Endothelial cell of umbilical vein (primary cell): ENCODE measurements around the gene LHFPL4. TPM values are rescaled to one million over a fixed set of nuclear protein-coding genes. Genes with fewer than 3 reads are reported as not detected.
"Not testable (repeated sequence)": the region's sequence is repeated elsewhere in the genome, so short reads cannot be mapped to it uniquely, and the experiment has no call there.

ENCODE experiments used
- BruUV-seq: library from RNA; stranded (reverse); fragments of 400-500 nt; replicated peaks from 2 replicates; lab custom pipeline; 2021; lab: Mats Ljungman, UMichigan
- CTCF ChIA-PET: fragments of 300-600, 350-600 bp; sonication (Branson Sonifier 250); formaldehyde crosslinking; loops from one replicate; lab custom pipeline; 2021; ENCODE audit warnings: antibody characterized with exemption, inconsistent platforms; lab: Charles Lee
- POLR2A ChIA-PET: fragments of 300-600, 350-600 bp; sonication (Branson Sonifier 250); formaldehyde crosslinking; loops from one replicate; lab custom pipeline; 2021; ENCODE audit warnings: antibody characterized with exemption, inconsistent platforms; lab: Charles Lee
- DNase-seq: peaks from one replicate; pipeline ENCODE4 v3.0.0-alpha.2; 2011; ENCODE audit warnings: low read depth, low spot score
- FAIRE-seq: peaks from 2 replicates; lab custom pipeline; 2011; peaks lifted over from hg19 to GRCh38; lab: Jason Lieb, UNC
- H2AFZ ChIP-seq: 2 replicates; pipeline ENCODE4 v1.6.0; 2012; ENCODE audit warnings: low read depth, low read length, control low read depth, inconsistent platforms
- H3K27ac ChIP-seq: 2 replicates; pipeline ENCODE4 v1.5.1; 2011; ENCODE audit warnings: low read depth, mild to moderate bottlenecking, control low read depth, low read length, moderate library complexity; ENCODE audit not compliant: insufficient read depth
- H3K27me3 ChIP-seq, 2 experiments: 2 replicates each; pipeline versions ENCODE4 v1.6.0 to v1.6.1; 2011; ENCODE audit warnings: low read length in 2 of 2, mixed read lengths in 1 of 2; ENCODE audit not compliant: control insufficient read depth in 2 of 2, insufficient read depth in 2 of 2
- H3K36me3 ChIP-seq, 2 experiments: 2 replicates in 1 of 2; 3 replicates in 1 of 2; pipeline ENCODE4 v1.5.1; 2011; ENCODE audit warnings: low read length in 2 of 2, mild to moderate bottlenecking in 1 of 2, moderate library complexity in 1 of 2; ENCODE audit not compliant: control insufficient read depth in 2 of 2, insufficient read depth in 2 of 2; ENCODE audit errors: extremely low read depth in 1 of 2
- H3K4me1 ChIP-seq: 3 replicates; pipeline ENCODE4 v1.5.1; 2011; ENCODE audit warnings: mild to moderate bottlenecking, low read length; ENCODE audit not compliant: control insufficient read depth, insufficient read depth; ENCODE audit errors: extremely low read depth
- H3K4me2 ChIP-seq: 2 replicates; pipeline ENCODE4 v1.6.1; 2011; ENCODE audit warnings: low read length, control low read depth, mixed read lengths; ENCODE audit not compliant: insufficient read depth
- H3K4me3 ChIP-seq, 3 experiments: fragments of 200-600 bp in 1 of 3; sonication (generic), shearing (Covaris generic) in 1 of 3; replicated peaks in 1 of 3; 2 replicates each; pipeline ENCODE4 v1.5.1; 2011 to 2016; ENCODE audit warnings: control low read depth in 3 of 3, low read length in 3 of 3, mild to moderate bottlenecking in 2 of 3, inconsistent platforms in 1 of 3, low read depth in 1 of 3, moderate library complexity in 1 of 3; ENCODE audit not compliant: insufficient read depth in 1 of 3
- H3K79me2 ChIP-seq: 2 replicates; pipeline ENCODE4 v1.6.0; 2012; ENCODE audit warnings: low read length, inconsistent platforms; ENCODE audit not compliant: control insufficient read depth, insufficient read depth
- H3K9ac ChIP-seq: replicated peaks from 2 replicates; pipeline ENCODE3; 2011; ENCODE audit warnings: low read length, control low read depth; ENCODE audit not compliant: insufficient read depth; ENCODE audit errors: extremely low read depth
- H3K9me1 ChIP-seq: replicated peaks from 3 replicates; pipeline ENCODE4 v1.6.0; 2011; ENCODE audit warnings: mild to moderate bottlenecking, low read length; ENCODE audit not compliant: control insufficient read depth, insufficient read depth; ENCODE audit errors: extremely low read depth
- H3K9me3 ChIP-seq: replicated peaks from 2 replicates; pipeline ENCODE4 v1.5.1; 2012; ENCODE audit warnings: low read length, inconsistent platforms; ENCODE audit not compliant: control insufficient read depth, insufficient read depth
- H4K20me1 ChIP-seq: replicated peaks from 2 replicates; pipeline ENCODE3; 2011; ENCODE audit warnings: mild to moderate bottlenecking, low read length; ENCODE audit not compliant: control insufficient read depth, insufficient read depth; ENCODE audit errors: extremely low read depth
- CTCF ChIP-seq, 2 donors: IDR thresholded peaks; 1 replicate in 1 of 2; 2 replicates in 1 of 2; pipeline ENCODE4 v1.5.1; 2011; ENCODE audit warnings: low read length in 2 of 2, mild to moderate bottlenecking in 2 of 2, moderate library complexity in 2 of 2, control low read depth in 1 of 2, inconsistent platforms in 1 of 2, low read depth in 1 of 2; ENCODE audit not compliant: insufficient read depth in 1 of 2; ENCODE audit errors: extremely low read depth in 1 of 2
- EZH2 ChIP-seq: IDR thresholded peaks from 2 replicates; pipeline ENCODE4 v1.6.1; 2012; ENCODE audit warnings: borderline replicate concordance, low read depth, mild to moderate bottlenecking, moderate library complexity, low read length, inconsistent platforms; ENCODE audit not compliant: severe bottlenecking
- FOS ChIP-seq: IDR thresholded peaks from 2 replicates; pipeline ENCODE4 v1.6.1; 2011; ENCODE audit warnings: mild to moderate bottlenecking, low read length, moderate library complexity, borderline replicate concordance; ENCODE audit not compliant: insufficient read depth
- GATA2 ChIP-seq: IDR thresholded peaks from 2 replicates; pipeline ENCODE4 v1.7.0; 2011; ENCODE audit warnings: low read depth, mild to moderate bottlenecking, moderate library complexity, mixed read lengths, low read length; ENCODE audit not compliant: insufficient read length, insufficient read depth
- JUN ChIP-seq: IDR thresholded peaks from 2 replicates; pipeline ENCODE4 v1.6.1; 2011; ENCODE audit warnings: borderline replicate concordance, low read depth; ENCODE audit not compliant: insufficient read length, insufficient read depth
- MAX ChIP-seq: IDR thresholded peaks from 2 replicates; pipeline ENCODE4 v1.6.1; 2011; ENCODE audit not compliant: insufficient read depth, insufficient read length
- MYC ChIP-seq: IDR thresholded peaks from one replicate; pipeline ENCODE4 v1.6.1; 2011; ENCODE audit warnings: mild to moderate bottlenecking, low read depth, low read length
- POLR2A ChIP-seq: IDR thresholded peaks from 2 replicates; pipeline ENCODE4 v1.6.1; 2012; ENCODE audit warnings: low read depth, mild to moderate bottlenecking, control low read depth, low read length
- POLR2AphosphoS5 ChIP-seq: IDR thresholded peaks from 2 replicates; pipeline ENCODE4 v1.6.1; 2012; ENCODE audit warnings: low read depth, mild to moderate bottlenecking, control low read depth, low read length, moderate library complexity; ENCODE audit not compliant: insufficient read depth
- dilution Hi-C: fragments of 300-500 bp; cut with MboI; formaldehyde crosslinking; loops from one replicate; pipeline ENCODE4 v1.15.0; 2019; ENCODE audit warnings: low sequenced_read_pairs; ENCODE audit not compliant: extremely low pct_ligation_motif_present
- intact Hi-C: fragments of 100-400 bp; cut with micrococcal nuclease; formaldehyde crosslinking; loops from one replicate; pipeline ENCODE4 v1.10.0; 2022
- polyA plus RNA-seq, 4 experiments: library from polyadenylated mRNA; depleted of rRNA in 3 of 4; stranded (reverse) in 3 of 4; unstranded in 1 of 4; fragments of >200 nt; gene quantifications; 2 replicates each; pipeline versions ENCODE4 v1.2.1 to v1.2.3, GENCODE V29; 2011 to 2012; ENCODE audit warnings: missing spikeins in 1 of 4
- total RNA-seq: library from RNA; stranded (reverse); gene quantifications from 2 replicates; pipeline ENCODE4 v1.2.3, GENCODE V29; 2021

LHFPL4 gene
- total and polyA plus RNA-seq, 2 donors (not counting 3 experiments of a cell fraction or from before 2014, with no cell fraction given) = not detected

GRCh38 chr3:9496893-9497292 lies 56.7 kb downstream of the LHFPL4 start:
- CTCF ChIA-PET = no interaction called here
- H3K4me1 ChIP-seq = peaks cover 3% of the 10 kb centered on the region
- no peak overlapping the region for H3K9ac ChIP-seq
- dilution Hi-C loops (no loop called here), intact Hi-C loops (no loop called here)
- no peak overlapping the region for H3K27ac ChIP-seq
- no TSS peak for BruUV-seq
- peaks cover 8 to 13% of the 10 kb centered on the region in 2 experiments for H3K27me3 ChIP-seq
- H3K9me1 ChIP-seq = no peaks in the 10 kb centered on the region
- no peaks in the 10 kb centered on the region for H3K9me3 ChIP-seq
- H3K4me3 ChIP-seq = no peak overlapping the region
- POLR2A ChIA-PET = no interaction called here
- no peaks in the 10 kb centered on the region for H3K36me3 ChIP-seq
- no peak overlapping the region for H2AFZ ChIP-seq
- H3K4me2 ChIP-seq = no peak overlapping the region
- FAIRE-seq (no peak), DNase-seq (no peak)
- no peaks in the 10 kb centered on the region for H4K20me1 ChIP-seq
- H3K79me2 ChIP-seq = no peaks in the 10 kb centered on the region
- TF ChIP-seq MAX = no peak
- no peak for TF ChIP-seq JUN
- no peak for TF ChIP-seq MYC
- no peak for TF ChIP-seq CTCF (IDR thresholded peaks at IDR 0.05; ENCODE audit: extremely low read depth in 1 of 2, insufficient read depth in 1 of 2, low read depth in 1 of 2, low read length in 2 of 2)
- TF ChIP-seq POLR2A = no peak
- no peak for TF ChIP-seq EZH2
- TF ChIP-seq GATA2 = no peak
- no peak for TF ChIP-seq FOS
- no peak for TF ChIP-seq POLR2AphosphoS5

- H2AFZ ChIP-seq, H3K4me3 ChIP-seq, H3K79me2 ChIP-seq, dilution Hi-C loops, H4K20me1 ChIP-seq, BruUV-seq, H3K27me3 ChIP-seq, FAIRE-seq, H3K36me3 ChIP-seq, H3K4me2 ChIP-seq, intact Hi-C loops, H3K9ac ChIP-seq, H3K27ac ChIP-seq, H3K9me3 ChIP-seq, DNase-seq, H3K9me1 ChIP-seq, H3K4me1 ChIP-seq: not testable (repeated sequence)
- POLR2A ChIA-PET = interaction anchor here (0.6 kb wide), 1 partner anchor 11 kb away, joined by 3 read pairs; no protein-coding TSS in a partner anchor
- CTCF ChIA-PET = interaction anchor here (3.5 kb wide), 1 partner anchor 10 kb away, joined by 24 read pairs; no protein-coding TSS in a partner anchor
These were observed 59.6 kb downstream of the LHFPL4 start for GRCh38 chr3:9494036-9494435.
